ENCODE results near the gene PLPP7. TPM values are rescaled to one million over a fixed set of nuclear protein-coding genes. Genes with fewer than 3 reads are reported as not detected.

Gene PLPP7
- total and polyA plus RNA-seq, 4 donors = 0.18 to 0.59 (median 0.51) TPM; not detected in 1

DNA sequence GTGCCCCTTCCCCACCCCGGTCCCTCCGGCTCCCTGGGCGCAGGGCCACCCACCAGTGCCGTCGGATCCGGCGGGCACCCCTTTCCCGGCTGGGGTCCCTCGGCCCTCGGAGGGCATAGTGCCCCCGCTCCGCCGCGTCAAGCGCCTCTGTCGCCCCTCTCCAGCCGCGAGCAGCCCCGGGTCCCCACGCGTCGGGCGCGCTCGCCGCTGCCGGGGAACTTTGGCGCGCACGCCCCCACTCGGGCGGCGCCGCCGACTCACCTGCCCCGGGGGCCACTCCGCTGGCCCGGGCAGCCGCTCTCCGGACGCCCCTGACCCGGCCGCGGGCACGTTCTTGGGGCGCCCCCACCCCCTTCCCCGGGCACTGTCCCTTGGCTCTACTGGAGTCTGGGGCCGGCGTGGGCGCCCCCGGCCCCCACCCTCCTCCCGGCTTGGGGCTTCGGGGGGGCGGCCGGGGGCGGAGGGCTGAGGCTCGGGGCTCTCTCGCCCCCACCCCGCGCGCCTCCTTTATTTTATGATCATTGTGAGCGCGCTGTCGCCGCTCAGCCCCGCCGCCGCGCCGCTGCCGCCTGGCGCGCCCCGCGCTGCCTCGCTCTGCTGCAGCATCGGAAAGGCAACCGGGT is 12.1 kb upstream of the PLPP7 start:
- H3K36me3 ChIP-seq (ENCODE audit: control insufficient read depth in 4 of 4, insufficient read depth in 3 of 4, low read depth in 1 of 4, low read length in 3 of 4) = no peaks in the 10 kb centered on the region
- WGBS = 3% methylated on average over 78 of the region's 78 CpGs
- no peak overlapping the region for H3K9ac ChIP-seq (ENCODE audit: low read depth in 1 of 2, low read length in 2 of 2)
- peaks cover 2 to 9% (median 4%) of the 10 kb centered on the region in 4 donors for H3K4me1 ChIP-seq (ENCODE audit: control insufficient read depth in 4 of 4, insufficient read depth in 4 of 4, low read length in 3 of 4)
- TF ChIP-seq RAD21 (IDR thresholded peaks at IDR 0.05) (no peak), FOXA1 (IDR thresholded peaks at IDR 0.05) (no peak), HNF4A (conservative IDR thresholded peaks at IDR 0.05) (no peak), EGR1 (IDR thresholded peaks at IDR 0.05; ENCODE audit: low read depth in 2 of 2) (no peak)
- DNase-seq (ENCODE audit: low spot score) = no peak
- peak overlapping the region in 2 of 3 donors; percentile 28 to 77 for H3K4me3 ChIP-seq (ENCODE audit: low read depth in 1 of 3, low read length in 3 of 3)
- peak overlapping the region; percentile 43 to 50 for H3K27ac ChIP-seq (ENCODE audit: low read depth in 1 of 2, low read length in 2 of 2)
- H3K27me3 ChIP-seq (ENCODE audit: control insufficient read depth in 4 of 4, insufficient read depth in 4 of 4, low read length in 3 of 4) = peaks cover 0 to 6% (median 0%) of the 10 kb centered on the region in 4 donors
- H3K9me3 ChIP-seq (ENCODE audit: control insufficient read depth in 4 of 4, low read length in 3 of 4) = no peaks in the 10 kb centered on the region

DNA sequence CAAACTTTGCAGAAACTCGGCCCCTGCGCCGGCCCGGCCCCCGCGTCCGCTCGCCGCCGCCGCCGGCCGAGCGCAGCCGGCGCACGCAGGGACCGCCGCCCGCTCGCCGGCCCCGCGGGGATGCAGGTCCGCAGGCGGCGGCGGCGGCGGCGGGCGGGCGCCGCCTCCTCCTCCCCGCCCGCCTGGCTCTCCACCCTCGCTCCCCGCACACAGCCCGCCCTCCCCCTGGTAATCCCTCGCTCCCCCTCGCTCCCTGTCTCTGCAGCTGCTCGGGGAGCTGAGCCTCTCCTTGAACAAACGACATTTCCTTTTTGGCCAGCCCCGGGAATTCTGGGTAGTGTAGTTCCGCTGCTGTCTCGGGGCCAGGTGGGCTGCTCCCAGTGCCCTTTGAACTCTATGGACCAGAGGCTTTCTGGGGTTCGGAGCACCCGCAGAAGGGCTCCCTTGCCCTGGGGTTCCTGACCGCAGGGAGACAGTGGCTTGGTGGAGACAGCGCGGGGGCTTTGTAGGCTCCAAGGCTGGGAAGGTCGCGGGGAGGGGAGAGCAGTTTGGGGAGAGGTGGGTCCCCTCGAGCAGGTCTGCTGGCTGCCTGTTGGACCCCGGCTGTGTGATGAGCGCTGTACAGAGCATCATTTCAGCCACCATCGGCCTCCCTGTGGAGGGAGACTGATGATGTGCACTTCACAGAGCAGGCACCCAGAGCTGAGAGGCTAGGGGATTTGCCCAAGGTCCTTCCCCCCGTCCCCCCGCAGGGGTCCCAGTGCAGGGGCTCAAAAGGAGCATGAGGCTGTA is 11.4 kb upstream of the PLPP7 start:
- Histone ChIP-seq H3K36me3 (ENCODE audit: control insufficient read depth in 4 of 4, insufficient read depth in 3 of 4, low read depth in 1 of 4, low read length in 3 of 4) (no peaks in the 10 kb centered on the region), H3K9ac (ENCODE audit: low read depth in 1 of 2, low read length in 2 of 2) (no peak overlapping the region), H3K9me3 (ENCODE audit: control insufficient read depth in 4 of 4, low read length in 3 of 4) (no peaks in the 10 kb centered on the region), H3K27me3 (ENCODE audit: control insufficient read depth in 4 of 4, insufficient read depth in 4 of 4, low read length in 3 of 4) (peaks cover 0 to 6% (median under 1%) of the 10 kb centered on the region in 4 donors), H3K4me1 (ENCODE audit: control insufficient read depth in 4 of 4, insufficient read depth in 4 of 4, low read length in 3 of 4) (peaks cover 2 to 9% (median 4%) of the 10 kb centered on the region in 4 donors), H3K4me3 (ENCODE audit: low read depth in 1 of 3, low read length in 3 of 3) (peak overlapping the region in 1 of 3 donors; percentile 77), H3K27ac (ENCODE audit: low read depth in 1 of 2, low read length in 2 of 2) (peak overlapping the region in 1 of 2 donors; percentile 43)
- WGBS = 9% methylated on average over 59 of the region's 59 CpGs
- TF ChIP-seq YY1 (IDR thresholded peaks at IDR 0.05) (peak; percentile 26), GABPA (IDR thresholded peaks at IDR 0.05 in 1 of 2, conservative IDR thresholded peaks at IDR 0.05 in 1 of 2) (peak in 1 of 2 donors; percentile 48), SP1 (IDR thresholded peaks at IDR 0.05) (no peak)
- peak; percentile 72 for DNase-seq (ENCODE audit: low spot score)

DNA sequence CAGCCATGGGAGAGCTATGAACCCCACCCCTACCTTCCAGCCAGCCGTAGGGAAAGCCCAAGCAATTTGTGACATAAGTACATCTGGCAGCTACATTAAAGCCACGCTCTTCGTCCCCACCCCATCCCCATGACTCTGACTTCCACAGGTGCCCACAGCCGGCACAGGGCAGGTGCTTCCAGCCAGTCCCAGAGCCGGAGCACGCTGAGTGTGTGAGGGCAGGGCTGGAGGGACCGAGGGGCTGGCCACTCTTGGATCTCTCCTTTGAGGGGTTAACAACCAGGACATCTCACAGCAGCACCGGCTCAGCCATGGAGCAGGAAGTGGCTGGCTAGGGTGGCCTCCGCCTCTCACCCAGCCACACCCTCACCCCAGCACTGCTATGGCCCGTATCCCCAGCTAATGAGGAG is 10.8 kb upstream of the PLPP7 start:
- H3K36me3 ChIP-seq (ENCODE audit: control insufficient read depth in 4 of 4, insufficient read depth in 3 of 4, low read depth in 1 of 4, low read length in 3 of 4) = no peaks in the 10 kb centered on the region
- TF ChIP-seq FOXA2 (IDR thresholded peaks at IDR 0.05) (no peak), GABPA (IDR thresholded peaks at IDR 0.05 in 1 of 2, conservative IDR thresholded peaks at IDR 0.05 in 1 of 2) (no peak), TAF1 (conservative IDR thresholded peaks at IDR 0.05) (no peak), SP1 (IDR thresholded peaks at IDR 0.05) (no peak), NR2F2 (IDR thresholded peaks at IDR 0.05) (no peak), RXRA (IDR thresholded peaks at IDR 0.05) (no peak), RAD21 (IDR thresholded peaks at IDR 0.05) (no peak), FOXA1 (IDR thresholded peaks at IDR 0.05) (no peak), HNF4G (IDR thresholded peaks at IDR 0.05) (no peak), JUND (IDR thresholded peaks at IDR 0.05) (no peak), YY1 (IDR thresholded peaks at IDR 0.05) (no peak)
- TF ChIP-seq, protein P1, sequence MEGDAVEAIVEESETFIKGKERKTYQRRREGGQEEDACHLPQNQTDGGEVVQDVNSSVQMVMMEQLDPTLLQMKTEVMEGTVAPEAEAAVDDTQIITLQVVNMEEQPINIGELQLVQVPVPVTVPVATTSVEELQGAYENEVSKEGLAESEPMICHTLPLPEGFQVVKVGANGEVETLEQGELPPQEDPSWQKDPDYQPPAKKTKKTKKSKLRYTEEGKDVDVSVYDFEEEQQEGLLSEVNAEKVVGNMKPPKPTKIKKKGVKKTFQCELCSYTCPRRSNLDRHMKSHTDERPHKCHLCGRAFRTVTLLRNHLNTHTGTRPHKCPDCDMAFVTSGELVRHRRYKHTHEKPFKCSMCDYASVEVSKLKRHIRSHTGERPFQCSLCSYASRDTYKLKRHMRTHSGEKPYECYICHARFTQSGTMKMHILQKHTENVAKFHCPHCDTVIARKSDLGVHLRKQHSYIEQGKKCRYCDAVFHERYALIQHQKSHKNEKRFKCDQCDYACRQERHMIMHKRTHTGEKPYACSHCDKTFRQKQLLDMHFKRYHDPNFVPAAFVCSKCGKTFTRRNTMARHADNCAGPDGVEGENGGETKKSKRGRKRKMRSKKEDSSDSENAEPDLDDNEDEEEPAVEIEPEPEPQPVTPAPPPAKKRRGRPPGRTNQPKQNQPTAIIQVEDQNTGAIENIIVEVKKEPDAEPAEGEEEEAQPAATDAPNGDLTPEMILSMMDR (IDR thresholded peaks at IDR 0.05; ENCODE audit: low read depth, low read length, missing input control) = no peak
- TF ChIP-seq, protein P2, sequence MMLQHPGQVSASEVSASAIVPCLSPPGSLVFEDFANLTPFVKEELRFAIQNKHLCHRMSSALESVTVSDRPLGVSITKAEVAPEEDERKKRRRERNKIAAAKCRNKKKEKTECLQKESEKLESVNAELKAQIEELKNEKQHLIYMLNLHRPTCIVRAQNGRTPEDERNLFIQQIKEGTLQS (IDR thresholded peaks at IDR 0.05) = no peak
- TF ChIP-seq, protein P3, sequence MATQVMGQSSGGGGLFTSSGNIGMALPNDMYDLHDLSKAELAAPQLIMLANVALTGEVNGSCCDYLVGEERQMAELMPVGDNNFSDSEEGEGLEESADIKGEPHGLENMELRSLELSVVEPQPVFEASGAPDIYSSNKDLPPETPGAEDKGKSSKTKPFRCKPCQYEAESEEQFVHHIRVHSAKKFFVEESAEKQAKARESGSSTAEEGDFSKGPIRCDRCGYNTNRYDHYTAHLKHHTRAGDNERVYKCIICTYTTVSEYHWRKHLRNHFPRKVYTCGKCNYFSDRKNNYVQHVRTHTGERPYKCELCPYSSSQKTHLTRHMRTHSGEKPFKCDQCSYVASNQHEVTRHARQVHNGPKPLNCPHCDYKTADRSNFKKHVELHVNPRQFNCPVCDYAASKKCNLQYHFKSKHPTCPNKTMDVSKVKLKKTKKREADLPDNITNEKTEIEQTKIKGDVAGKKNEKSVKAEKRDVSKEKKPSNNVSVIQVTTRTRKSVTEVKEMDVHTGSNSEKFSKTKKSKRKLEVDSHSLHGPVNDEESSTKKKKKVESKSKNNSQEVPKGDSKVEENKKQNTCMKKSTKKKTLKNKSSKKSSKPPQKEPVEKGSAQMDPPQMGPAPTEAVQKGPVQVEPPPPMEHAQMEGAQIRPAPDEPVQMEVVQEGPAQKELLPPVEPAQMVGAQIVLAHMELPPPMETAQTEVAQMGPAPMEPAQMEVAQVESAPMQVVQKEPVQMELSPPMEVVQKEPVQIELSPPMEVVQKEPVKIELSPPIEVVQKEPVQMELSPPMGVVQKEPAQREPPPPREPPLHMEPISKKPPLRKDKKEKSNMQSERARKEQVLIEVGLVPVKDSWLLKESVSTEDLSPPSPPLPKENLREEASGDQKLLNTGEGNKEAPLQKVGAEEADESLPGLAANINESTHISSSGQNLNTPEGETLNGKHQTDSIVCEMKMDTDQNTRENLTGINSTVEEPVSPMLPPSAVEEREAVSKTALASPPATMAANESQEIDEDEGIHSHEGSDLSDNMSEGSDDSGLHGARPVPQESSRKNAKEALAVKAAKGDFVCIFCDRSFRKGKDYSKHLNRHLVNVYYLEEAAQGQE (IDR thresholded peaks at IDR 0.05) = no peak
- TF ChIP-seq, protein P4, sequence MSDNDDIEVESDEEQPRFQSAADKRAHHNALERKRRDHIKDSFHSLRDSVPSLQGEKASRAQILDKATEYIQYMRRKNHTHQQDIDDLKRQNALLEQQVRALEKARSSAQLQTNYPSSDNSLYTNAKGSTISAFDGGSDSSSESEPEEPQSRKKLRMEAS (IDR thresholded peaks at IDR 0.05) = no peak
- TF ChIP-seq, protein P5, sequence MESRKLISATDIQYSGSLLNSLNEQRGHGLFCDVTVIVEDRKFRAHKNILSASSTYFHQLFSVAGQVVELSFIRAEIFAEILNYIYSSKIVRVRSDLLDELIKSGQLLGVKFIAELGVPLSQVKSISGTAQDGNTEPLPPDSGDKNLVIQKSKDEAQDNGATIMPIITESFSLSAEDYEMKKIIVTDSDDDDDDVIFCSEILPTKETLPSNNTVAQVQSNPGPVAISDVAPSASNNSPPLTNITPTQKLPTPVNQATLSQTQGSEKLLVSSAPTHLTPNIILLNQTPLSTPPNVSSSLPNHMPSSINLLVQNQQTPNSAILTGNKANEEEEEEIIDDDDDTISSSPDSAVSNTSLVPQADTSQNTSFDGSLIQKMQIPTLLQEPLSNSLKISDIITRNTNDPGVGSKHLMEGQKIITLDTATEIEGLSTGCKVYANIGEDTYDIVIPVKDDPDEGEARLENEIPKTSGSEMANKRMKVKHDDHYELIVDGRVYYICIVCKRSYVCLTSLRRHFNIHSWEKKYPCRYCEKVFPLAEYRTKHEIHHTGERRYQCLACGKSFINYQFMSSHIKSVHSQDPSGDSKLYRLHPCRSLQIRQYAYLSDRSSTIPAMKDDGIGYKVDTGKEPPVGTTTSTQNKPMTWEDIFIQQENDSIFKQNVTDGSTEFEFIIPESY (IDR thresholded peaks at IDR 0.05) = no peak
- peaks cover 2 to 9% (median 4%) of the 10 kb centered on the region in 4 donors for H3K4me1 ChIP-seq (ENCODE audit: control insufficient read depth in 4 of 4, insufficient read depth in 4 of 4, low read length in 3 of 4)
- WGBS = 61% methylated on average over 10 of the region's 10 CpGs
- DNase-seq (ENCODE audit: low spot score) = no peak
- H3K9ac ChIP-seq (ENCODE audit: low read depth in 1 of 2, low read length in 2 of 2) = no peak overlapping the region
- H3K27me3 ChIP-seq (ENCODE audit: control insufficient read depth in 4 of 4, insufficient read depth in 4 of 4, low read length in 3 of 4) = peaks cover 0 to 6% (median 1%) of the 10 kb centered on the region in 4 donors
- H3K9me3 ChIP-seq (ENCODE audit: control insufficient read depth in 4 of 4, low read length in 3 of 4) = no peaks in the 10 kb centered on the region
- H3K27ac ChIP-seq (ENCODE audit: low read depth in 1 of 2, low read length in 2 of 2) = no peak overlapping the region
- H3K4me3 ChIP-seq (ENCODE audit: low read depth in 1 of 3, low read length in 3 of 3) = no peak overlapping the region

All from liver (tissue), 9 donors.